ENCODE data around the gene FKBP6.
A peak's percentile ranks its signal among the peaks of the same experiment; 100 is the strongest.
"Not testable (repeated sequence)": the region's sequence is repeated elsewhere in the genome, so short reads cannot be mapped to it uniquely, and the experiment has no call there.

The FKBP6 gene

DNA sequence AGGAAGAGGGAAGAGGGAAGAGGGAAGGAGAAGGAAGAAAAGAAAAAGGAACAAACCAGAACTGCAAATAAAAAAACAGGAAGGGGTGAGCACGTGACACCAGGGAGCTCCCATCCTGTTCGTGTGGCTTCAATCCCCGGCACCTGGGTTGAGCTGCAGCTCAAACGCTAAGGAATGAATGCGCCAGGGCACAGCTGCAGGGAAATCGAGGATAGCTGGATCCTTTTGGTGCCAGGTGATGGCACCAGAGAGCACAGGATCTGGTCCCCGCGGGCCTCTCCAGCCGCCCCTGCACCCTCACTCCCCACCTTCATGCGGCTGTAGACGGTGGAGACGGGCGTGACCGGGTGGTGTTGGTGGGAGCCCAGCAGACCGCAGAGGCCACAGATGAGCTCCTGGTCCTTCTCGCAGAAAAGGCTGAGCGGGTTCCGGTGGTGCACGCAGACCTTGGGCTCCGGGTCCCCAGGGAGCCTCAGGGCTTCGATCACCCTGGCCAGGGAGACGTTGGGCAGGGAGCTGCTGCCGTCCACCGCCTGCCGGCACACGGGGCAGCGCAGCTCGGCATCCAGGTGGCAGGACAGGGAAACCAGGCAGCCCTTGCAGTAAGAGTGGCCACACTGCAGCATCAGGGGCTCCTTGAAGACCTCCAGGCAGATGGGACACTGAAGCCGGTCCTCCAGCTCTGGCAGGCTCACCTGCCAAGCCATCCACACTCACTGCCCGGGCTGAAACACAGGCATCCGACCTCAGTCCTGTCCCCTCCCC is 3.7 kb upstream of the FKBP6 start:
- DNase-seq (ENCODE audit: low read depth), result peak; percentile 25

DNA sequence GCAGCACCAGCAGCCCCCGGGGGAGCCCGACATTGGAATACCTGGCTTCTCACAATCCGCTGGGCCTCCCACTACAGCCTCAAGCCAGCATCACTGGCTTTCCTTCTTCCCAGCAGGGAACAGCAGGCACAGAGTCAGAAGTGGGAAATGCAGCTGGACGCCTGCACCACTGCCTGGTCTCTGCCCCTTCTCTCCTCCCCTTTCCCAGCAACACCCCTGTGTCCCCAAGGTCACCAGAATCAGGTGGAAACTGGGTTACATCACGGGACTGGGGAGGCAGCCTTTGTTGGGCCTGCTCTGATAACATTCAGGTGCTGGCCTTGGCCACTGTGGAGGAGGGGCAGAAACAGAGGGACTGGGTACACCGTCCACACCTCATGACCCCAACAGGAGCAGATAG is 2.5 kb upstream of the FKBP6 start:
- not testable (repeated sequence) for DNase-seq (ENCODE audit: low read depth)

DNA sequence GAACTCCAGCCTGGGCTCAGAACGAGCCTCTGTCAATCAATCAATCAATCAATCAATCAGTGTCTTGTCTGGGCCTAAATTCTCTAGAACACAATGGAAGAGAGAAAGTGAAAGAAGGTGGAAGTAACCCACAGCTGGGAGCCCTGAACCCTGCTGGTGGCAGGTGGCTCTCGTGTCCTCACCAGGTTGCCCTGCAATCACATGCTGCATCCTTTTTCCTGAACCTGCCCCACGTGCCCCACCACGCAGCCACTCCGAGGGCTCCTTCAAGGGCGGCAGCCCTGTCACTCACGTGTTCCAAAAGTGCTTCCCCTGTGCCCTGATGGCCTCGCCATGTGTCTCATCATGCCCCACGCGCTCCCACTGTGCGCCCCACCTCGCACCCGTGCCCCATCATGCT is 512 bp upstream of the FKBP6 start:
- not testable (repeated sequence) for DNase-seq (ENCODE audit: low read depth)

DNA sequence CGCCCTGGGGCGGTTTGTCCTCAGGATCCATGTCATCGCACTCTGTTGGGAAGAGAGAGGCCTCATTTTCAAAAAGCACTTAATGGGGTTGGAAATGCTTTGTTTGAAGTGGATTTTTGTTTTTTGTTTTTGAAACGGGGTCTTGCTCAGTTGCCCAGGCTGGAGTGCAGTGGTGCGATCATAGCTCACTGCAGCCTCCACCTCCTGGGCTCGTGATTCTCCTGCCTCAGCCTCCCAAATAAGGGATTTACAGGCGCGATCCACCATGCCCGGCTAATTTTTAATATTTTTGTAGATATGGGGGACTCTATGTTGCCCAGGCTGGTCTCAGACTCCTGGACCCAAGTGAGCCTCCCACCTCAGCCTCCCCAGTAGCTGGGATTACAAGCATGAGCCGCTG is 735 bp downstream of the FKBP6 start:
- no peak for DNase-seq (ENCODE audit: low read depth)

DNA sequence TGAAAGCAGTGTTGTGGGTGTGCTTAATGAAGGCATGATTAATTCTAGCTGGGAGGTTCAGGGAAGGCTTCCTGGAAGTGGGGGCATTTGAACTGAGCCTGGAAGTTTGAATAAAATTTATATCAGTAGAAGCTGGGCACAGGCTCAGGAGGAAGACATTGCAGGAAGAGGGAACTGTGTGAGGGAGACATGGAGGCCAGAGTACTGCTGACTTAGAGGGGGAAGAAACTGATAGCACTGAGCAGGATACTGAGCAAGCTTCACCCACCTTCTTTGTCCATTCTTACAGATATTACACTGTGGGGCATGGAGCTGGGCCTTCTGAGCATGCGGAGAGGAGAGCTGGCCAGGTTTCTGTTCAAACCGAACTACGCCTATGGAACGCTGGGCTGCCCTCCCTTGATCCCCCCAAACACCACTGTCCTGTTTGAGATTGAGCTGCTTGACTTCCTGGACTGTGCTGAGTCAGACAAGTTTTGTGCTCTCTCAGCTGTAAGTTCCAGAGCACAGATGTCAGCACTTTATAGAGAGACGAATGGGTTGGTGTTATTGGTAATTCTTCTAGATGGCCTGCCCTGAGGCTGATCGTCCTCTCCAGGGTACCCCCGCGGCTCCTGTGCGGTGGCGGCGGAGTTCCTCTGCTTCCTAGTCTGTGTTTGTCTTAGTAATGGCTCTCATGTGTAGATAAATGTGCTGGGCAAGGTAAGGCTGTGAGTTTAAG is 2.1 kb downstream of the FKBP6 start:
- DNase-seq (ENCODE audit: low read depth), result no peak

DNA sequence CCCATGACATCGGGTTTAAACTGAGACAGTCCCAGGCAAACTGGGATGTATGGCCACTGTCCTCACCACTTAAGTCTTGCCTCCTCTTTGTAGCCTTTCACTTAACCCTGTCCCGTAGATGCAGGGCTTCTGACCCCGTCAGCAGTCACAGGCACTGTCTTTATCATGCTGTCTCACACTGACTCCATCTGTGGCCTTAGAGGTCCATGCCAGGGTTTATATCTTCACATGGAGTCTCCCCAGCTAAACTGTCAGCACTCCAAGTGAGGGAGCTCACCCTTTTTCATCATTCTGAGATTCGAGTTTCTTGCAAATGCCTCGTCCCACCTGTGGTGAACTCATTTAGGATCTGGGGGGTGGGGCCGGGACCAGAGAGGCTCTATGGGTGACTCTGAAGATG is 2.8 kb downstream of the FKBP6 start:
- DNase-seq (ENCODE audit: low read depth), result no peak

DNA sequence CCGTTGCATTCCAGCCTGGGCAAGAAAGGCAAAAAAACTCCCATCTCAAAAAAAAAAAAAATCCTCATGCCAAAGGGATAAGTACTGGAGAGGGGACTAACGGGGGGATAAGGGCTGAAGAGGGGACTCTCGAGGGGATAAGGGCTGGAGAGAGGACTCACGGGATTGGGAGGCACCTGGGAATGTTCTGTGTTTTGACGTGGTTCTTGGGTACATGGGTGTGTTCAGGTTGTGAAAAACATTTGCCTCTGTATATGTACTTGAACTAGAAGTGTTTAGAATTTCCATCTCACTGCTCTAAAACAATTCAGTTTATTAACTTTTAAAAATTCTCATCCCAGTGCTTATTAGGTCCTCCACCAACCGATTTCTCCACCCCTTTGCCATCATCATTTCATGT is 4.5 kb downstream of the FKBP6 start:
- DNase-seq (ENCODE audit: low read depth), result no peak

DNA sequence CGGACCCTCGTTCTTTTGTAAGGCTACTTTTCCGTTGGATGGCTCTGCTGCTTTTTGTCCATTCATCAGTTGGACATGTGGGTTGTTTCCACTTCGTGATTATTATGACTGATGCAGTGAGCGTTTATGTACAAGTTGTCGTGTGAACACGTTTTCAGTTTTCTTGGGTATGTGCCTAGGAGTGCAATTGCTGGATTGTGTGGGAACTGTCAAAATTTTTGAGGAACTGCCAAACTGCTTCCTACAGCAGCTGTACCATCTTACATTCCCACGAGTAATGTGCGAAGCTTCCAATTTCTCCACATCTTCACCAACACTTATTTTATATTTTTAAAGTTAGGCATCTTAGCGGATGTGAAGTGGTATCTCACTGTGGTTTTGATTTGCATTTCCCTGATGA is 10.4 kb downstream of the FKBP6 start:
- DNase-seq (ENCODE audit: low read depth), result no peak

DNA sequence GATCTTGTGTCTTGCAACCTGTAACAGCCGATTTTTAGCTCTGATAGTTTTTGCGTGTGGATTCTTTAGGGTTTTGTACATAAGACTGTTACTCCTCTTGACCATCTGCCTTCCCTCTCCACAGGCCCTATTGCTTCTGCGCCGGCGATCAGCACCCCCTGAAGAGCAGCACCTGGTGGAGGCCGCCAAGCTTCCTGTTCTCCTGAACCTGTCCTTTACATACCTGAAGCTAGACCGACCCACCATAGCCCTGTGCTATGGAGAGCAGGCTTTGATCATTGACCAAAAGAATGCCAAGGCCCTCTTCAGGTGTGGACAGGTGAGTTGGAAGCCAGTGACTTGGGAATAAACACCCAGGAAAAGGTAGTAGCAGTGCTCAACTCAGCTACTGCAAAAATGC is 12.6 kb downstream of the FKBP6 start:
- no peak for DNase-seq (ENCODE audit: low read depth)

DNA sequence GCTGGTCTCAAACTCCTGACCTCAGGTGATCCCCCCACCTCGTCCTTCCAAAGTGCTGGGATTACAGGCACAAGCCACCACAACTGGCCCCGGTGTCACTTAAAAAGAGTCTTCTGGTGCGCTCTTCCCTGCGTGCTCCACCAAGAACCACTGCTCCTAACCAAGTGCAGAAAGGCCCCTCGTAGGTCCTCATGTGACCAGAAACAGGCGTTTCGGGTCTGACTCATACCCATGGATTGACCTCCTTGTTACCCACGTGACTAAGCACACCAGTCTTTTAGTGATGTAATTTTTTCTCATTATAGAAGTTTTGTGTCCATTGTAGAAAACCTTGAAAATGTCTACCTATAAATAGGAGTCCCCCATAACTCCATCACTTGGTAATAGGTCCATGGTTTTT is 13.9 kb downstream of the FKBP6 start:
- no peak for DNase-seq (ENCODE audit: low read depth)

DNA sequence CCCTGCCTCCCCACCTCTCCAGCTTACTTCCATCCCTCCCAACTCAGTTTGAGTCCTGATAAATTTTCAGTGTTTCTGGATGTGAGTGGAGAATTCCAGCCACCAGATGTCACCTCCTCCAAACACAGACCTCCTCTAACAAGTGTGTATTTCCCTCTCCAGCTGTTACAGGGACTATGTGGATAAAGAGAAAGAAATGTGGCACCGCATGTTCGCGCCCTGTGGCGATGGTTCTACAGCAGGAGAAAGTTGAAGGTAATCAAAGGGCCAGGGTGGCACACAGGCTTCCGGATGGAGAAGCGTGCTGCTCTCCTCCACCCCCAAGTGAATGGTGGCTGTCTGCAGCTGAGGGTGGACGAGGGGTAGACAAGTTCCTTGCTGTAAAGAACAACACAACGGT is 14.7 kb downstream of the FKBP6 start:
- DNase-seq (ENCODE audit: low read depth), result no peak

DNA sequence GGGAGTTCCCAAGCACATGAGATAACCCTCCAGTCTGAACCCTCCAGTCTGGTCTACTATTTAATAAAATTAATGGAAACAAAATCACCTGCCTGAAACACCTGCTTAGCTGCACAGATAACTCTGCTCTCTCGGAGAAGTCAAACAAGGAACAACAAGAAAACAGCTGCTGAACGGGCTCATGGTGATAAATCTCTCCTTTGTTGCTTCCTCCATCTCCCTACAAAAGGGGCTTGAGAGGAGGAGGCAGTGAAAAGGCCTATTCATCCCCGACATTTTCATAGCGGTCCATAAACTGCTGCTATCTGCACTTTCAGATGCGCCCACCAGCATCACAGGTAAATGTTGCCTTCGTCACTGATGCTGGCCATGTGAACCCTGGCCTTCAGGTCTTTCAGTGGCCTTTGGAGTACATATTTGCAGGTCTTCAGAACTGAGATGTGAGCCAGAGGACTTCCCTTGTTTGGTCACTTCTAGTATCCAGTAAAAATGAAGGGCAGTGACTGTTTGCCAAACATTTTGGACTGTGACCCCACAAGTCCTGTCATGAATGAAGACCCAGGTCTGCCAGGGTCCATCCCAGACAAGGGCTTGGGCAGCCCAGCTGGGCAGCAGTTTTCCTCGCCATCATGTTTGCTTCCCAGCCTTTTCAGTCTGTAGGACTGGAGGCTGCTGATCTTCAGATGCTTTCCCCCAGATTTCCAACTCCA is 15.9 kb downstream of the FKBP6 start:
- DNase-seq (ENCODE audit: low read depth), result no peak

DNA sequence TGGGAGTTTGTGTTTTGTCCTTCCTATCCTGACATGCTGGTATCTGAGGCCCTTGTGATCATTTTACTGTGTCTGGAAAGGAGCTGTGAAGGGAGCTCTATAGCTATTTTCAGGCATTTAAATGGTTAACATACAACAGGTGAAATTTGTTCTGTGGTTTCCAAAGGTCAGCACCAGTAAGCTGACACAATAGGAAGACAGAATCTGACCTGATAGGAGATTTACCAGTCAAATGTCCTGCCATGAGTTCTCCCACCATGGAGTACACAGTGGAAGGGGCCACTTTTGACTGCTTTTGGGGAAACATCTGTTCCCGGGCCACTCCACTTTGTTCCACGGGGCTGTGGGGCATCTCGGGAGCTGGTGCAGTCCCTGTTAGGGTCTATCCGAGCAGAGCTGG is 17.6 kb downstream of the FKBP6 start:
- no peak for DNase-seq (ENCODE audit: low read depth)

DNA sequence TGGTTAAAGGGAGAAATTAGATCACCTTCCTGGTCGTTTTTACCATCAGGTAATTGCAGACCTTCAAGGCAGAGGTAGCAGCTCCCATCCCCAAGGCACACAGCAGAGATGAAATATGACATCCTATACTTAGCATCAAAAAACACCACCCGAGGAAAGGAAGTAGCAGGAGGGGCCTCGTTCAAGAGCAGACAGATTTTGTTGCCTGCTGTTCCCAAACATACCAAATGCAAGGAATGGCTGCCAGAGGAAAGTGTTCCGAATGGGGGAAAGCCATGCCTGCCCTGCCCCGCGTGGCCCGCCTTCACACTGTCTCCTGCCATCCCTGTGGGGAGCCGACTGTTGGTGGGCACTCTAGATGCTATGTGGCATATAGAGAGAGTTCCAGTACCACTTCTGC is 18.0 kb downstream of the FKBP6 start:
- DNase-seq (ENCODE audit: low read depth), result no peak

DNA sequence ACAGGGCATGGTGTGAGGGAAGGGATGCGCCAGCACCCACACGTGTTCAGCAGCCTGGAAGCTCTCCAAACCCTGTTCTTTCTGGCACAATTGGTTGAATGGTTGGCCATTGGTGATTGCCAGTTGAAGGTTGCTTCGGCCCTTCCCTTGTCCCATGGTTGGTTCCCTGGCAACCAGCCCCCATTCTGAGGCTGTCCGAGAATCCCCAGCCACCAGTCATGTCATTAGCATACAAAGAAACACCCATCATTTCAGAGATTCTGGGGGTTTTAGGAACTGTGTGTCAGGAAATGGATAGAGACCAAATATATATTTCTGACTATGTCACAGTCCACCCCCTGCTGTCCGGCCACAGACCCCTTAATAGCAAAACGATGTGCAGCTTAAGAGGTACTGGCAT is 21.8 kb downstream of the FKBP6 start:
- no peak for DNase-seq (ENCODE audit: low read depth)

DNA sequence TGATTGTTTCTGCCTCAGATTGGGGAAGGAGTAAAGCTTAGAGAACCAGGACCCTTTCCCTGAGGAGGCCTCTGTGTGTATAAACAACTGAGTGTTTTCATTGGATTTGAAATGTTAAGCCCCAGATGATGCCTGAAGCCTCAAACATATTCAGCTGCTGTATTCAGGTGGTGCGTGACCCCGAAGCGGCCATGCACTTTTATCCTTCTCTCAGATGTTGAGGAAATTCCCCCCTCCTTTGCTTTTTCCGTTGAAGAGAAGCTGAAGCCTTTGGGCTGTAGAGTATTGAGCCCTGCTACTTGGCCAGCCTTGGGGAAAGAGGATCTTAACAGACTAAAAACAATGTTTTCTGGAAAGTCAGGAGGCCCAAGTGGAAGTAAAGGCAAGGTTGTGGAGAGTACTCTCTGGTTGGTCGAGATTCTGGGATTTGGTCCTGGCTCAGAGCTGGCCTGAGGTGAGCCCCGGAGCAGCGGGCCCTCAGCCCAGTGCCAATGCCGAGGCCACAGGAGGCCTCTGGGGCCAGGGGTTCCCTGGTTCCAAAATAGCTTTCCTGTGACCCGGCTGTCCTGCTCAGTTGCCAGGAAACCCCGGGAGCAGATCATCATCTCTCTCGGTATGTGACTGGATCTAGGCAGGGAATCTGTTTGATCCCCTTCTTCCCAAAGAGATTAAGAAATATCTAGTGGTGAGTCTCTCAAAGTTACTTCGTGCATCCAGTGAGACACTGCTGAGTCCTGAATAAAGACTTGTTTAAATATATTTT is 22.5 kb downstream of the FKBP6 start:
- DNase-seq (ENCODE audit: low read depth), result no peak

DNA sequence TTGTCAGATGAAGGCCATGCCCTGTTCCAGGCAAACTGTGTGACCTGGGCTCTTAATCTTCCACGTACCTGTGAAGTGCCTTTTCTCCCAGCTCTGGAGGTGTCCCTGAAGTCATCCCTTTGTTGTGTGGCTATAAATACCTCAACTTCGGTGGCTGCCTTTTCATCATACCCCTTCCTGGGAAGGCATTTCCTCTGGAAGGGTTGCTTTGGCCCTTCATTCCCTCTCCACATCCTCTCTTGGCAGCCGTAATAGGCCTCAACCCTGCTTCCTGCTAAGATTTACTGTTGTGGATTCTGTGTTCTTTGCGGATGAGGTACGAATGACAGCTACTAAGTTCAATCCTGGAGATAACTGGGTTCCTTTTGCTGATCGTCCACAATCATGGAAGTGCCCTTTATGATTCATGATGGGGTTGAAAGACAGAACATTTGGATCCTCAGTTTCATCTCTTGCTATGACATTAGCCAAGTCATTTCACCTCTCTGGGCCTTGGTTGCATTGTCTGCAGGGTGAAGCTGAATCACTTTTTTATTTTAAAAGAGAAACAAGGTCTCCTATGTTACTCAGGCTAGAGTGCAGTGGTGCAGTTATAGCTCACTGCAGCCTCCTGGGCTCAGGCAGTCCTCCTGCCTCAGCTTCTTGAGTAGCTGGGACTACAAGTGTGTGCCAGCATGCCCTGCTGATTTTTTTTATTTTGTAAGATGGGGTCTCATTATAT is 23.6 kb downstream of the FKBP6 start:
- DNase-seq (ENCODE audit: low read depth), result no peak

DNA sequence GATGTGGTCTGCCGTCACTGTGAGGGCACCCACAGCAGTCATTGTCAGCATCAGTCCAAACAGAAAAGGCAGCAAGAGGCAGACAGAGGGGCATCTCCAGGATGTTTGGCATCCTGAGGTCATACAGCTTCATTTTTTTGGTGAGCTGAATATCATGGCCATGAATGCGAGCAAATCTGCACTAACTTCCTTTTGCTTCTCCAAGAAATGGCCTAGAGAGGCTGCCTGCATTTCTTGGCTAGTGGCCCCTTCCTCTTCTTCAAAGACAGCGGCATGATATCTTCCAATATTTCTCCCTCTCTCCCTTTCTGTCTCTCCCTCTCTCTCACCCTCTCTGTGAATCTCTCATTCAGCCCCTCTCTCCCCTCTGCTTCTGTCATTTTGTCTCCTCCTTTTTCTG is 24.8 kb downstream of the FKBP6 start:
- DNase-seq (ENCODE audit: low read depth), result no peak

DNA sequence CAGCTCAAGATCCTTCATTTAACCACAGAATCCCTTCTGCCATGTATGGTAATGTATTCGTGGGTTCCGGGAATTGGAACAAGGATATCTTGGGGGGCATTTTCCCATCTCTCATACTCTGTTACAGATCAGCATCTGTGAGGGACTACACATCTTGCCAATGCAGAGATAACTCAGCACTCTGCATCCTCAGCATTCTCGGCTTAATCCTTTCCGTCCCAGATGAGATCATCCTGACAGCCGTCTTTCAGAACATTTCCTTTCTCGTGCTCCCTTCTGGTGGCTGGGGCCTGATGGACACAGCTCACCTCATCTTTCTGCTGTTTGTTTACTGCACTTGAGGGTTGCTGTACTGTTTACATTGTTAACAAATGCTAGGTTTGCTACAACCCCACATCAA is 25.3 kb downstream of the FKBP6 start:
- DNase-seq (ENCODE audit: low read depth), result no peak

DNA sequence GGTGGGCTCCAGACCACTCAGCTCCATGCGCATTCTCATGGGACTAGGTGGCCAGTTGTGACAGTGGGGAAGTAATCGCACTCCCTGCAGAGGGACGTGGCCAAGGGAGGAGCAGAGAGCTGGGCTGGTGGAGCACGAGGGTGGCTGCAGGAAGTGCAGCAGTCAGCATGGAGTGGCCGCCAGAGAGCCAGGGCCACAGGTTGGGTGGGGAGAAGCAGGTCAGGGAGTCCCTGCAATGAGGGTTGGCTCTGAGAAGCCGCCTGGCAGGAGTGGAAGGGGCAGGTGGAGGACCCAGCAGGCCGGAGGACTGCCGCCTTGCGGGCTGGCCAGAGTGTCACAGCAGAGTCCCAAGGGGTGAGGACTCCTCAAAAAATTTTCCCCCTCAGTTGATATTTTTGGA is 26.2 kb downstream of the FKBP6 start:
- DNase-seq (ENCODE audit: low read depth), result no peak

DNA sequence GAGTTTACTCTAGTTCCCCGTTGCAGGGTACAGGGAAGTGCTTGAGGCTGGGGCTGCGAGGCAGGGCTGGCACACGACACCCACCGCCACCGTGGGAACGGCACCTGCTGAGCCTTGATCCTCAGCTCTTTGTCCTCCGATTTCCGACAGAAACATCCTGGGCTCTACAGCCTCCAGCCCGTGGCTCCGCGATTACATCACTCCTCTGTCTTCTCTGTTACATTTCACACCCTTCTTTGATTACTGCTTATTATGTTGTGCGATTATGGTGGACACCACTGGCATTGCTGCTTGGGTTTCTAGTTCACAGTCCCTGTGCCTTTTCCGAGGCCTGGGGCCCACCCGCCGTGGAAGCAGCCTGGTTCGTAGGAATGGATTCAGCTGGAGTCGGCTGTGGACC is 26.9 kb downstream of the FKBP6 start:
- no peak for DNase-seq (ENCODE audit: low read depth)

DNA sequence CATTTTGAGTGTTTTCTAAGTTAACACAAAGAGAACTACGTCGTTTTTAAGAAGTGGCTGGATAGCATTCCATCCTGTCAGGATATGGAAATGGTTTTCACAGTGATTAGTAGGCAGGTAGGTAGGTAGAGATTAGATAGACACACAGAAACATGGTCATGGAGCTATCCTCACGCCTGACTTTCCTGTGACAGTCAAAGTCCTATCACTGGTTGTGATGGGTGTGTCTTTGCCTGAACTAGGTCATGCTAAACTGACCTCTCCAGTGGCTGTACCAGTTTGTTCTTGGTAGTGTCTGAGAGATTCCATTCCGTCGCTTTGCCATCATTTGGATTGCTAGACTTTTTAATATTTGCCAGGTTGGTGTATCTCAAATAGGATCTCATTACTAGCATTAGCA is 28.2 kb downstream of the FKBP6 start:
- DNase-seq (ENCODE audit: low read depth), result no peak

Data from T follicular helper cell (primary cell).